ENCODE data around the gene SSBP2.

The SSBP2 gene

DNA sequence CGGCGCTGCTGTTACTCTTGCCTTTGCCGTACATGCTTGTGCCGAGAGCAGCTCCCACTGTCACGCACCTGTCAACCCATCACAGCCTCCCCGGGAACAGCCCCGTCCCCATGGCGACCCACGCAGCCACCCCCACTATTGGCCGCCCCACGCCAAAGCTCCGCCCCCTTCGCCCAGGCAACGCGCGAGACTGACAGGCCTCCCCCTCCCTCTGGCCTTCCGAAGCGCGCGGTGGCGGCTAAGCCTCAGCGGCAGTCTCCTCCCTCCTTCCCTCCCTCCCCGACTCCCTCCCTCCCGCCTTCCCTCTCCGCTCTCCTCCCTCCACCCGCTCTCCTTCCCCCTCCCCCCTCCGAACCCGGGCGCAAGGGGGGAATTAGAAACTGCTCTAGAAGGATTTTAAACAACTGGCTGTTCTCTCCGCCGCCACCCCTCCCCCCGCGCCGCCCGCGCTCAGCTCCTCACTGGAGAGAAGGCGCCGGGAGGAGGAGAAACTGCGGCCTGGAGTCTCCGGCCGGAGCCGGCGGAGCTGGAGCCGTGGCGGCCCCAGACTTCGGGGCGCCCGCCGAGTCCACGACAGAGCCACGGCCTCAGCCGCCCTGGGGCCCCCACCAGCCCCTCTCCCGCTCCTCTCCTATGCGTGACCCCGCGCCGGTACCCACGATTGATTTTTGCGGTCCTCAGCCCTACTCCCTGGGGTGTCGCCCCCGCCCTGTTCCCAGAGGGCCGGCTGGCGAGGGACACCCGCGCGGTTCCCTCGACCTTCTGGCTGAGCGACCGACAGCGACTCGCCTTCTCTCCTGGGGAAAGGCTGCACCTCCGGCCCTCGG lies at the start of gene SSBP2:
Gene SSBP2 (minus strand): TSS at position 89 of the 827 bp plus-strand sequence. CDS start 55 bp downstream, at position 34.
- peaks cover 34% of the 10 kb centered on the region for H3K4me1 Mint-ChIP-seq
- peak within 1 kb of the TSS; percentile 85 for H3K27ac Mint-ChIP-seq
- H3K27me3 Mint-ChIP-seq = no peaks in the 10 kb centered on the region
- H3K4me3 Mint-ChIP-seq = peak within 1 kb of the TSS; percentile 92
- no peaks in the 10 kb centered on the region for H3K36me3 Mint-ChIP-seq
- no peaks in the 10 kb centered on the region for H3K9me3 Mint-ChIP-seq

DNA sequence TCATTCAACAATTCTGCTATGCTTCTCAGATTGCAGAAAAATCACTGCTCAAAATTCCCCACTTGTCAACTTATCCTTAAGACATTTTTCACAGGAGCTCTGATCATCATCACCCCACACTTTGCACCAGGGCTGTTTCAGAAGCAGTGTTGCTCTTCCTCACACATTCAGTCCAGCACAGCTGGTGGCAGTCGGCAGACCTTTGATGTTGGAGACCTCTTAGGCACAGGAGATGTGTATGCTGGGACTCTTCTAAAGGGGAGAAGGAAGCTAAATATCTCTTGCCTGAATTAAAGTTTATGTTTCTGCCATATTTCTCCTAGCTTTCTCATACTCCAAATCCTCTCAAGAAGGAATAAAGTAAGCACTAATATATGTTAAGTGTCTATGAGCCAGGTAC lies 44.8 kb upstream of the SSBP2 start:
- Mint-ChIP-seq H3K36me3 (no peaks in the 10 kb centered on the region), H3K27ac (no peak overlapping the region)

DNA sequence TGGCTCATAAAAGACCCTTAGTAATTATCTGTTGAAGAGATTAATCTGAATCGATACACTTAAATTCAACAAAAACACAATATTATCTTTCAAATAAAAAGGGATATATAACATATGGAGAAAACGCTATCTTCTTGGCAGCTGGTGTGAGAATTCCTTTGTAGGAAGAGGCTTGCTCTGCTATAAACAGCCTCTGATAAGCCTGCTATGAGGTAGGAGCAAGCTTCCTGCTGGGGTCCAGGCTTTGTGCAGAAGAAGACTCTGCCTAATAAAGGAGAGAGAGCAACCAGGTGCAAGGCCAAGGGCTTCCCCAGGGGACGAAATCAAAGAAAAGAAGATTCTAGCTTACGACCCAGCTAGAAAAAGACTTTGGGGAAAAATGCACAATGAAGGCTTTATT lies 43.3 kb upstream of the SSBP2 start:
- Mint-ChIP-seq H3K27me3 (no peaks in the 10 kb centered on the region), H3K4me1 (no peaks in the 10 kb centered on the region), H3K9me3 (no peaks in the 10 kb centered on the region), H3K4me3 (no peak overlapping the region), H3K36me3 (no peaks in the 10 kb centered on the region), H3K27ac (no peak overlapping the region)

More for the DNA sequence above, 44.8 kb upstream of the SSBP2 start:
- H3K9me3 Mint-ChIP-seq = no peaks in the 10 kb centered on the region
- H3K4me1 Mint-ChIP-seq = no peaks in the 10 kb centered on the region
- H3K27me3 Mint-ChIP-seq = no peaks in the 10 kb centered on the region
- no peak overlapping the region for H3K4me3 Mint-ChIP-seq

DNA sequence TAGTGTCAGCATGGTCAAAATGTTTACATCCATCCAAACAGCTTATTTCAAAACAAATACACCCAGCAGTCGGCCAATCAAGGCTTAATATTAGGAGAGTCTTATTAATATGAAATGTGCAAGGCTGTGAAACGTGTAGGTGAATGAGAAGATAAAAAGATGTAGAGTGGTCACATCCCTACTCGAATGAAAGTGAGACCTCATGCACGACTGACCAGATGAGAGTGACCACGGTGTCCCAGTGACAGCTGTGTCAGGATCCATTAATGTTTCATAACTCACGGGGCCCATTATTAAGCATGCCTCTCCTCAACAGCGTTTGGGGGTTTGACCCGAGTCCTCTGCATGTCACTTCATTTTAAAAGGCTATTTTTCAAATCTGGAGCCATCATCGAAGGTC lies 39.4 kb upstream of the SSBP2 start:
- no peaks in the 10 kb centered on the region for H3K36me3 Mint-ChIP-seq
- H3K9me3 Mint-ChIP-seq = no peaks in the 10 kb centered on the region
- no peaks in the 10 kb centered on the region for H3K27me3 Mint-ChIP-seq
- H3K4me1 Mint-ChIP-seq = peaks cover 18% of the 10 kb centered on the region
- H3K27ac Mint-ChIP-seq = no peak overlapping the region
- H3K4me3 Mint-ChIP-seq = no peak overlapping the region

DNA sequence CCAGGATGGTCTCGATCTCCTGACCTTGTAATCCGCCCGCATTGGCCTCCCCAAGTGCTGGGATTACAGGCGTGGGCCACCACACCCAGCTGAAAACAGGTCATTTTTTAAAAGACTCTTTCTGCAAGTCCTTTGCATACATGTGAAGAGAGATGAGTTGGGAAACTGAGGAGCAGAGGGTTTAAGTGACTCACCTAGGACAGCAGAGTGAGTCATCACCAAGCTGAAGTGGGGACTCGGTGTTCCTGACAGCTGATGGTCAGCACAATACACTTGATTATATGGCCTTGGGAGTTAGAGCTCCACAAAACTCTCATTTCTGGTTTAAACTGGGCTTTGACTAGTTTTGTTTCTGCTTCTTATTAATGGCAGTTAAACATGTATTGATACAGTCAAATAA lies 38.1 kb upstream of the SSBP2 start:
- Mint-ChIP-seq H3K4me3 (no peak overlapping the region), H3K4me1 (peaks cover 18% of the 10 kb centered on the region), H3K27ac (no peak overlapping the region), H3K27me3 (no peaks in the 10 kb centered on the region), H3K9me3 (no peaks in the 10 kb centered on the region), H3K36me3 (no peaks in the 10 kb centered on the region)

DNA sequence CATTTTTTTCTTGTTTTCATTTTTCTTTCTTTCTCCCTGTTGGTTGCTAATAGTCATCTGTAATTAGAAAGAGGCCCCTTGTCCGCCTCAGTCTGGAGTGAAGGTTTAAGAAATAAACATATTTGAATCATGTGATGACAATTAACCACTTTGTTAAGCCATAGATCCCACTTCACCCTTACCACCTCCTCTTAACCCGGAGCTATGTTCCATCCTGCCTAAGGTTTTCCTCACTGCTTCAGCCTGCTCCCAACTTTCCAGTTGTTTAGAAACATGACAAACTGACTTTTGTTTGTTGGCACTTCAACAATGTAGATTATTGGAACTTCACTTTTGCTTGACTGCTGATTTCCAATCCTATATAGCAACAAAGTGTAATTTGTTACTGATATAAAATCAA lies 37.4 kb upstream of the SSBP2 start:
- no peaks in the 10 kb centered on the region for H3K36me3 Mint-ChIP-seq
- H3K27ac Mint-ChIP-seq = no peak overlapping the region
- H3K4me1 Mint-ChIP-seq = peaks cover 20% of the 10 kb centered on the region
- H3K4me3 Mint-ChIP-seq = no peak overlapping the region
- H3K27me3 Mint-ChIP-seq = no peaks in the 10 kb centered on the region
- H3K9me3 Mint-ChIP-seq = no peaks in the 10 kb centered on the region

DNA sequence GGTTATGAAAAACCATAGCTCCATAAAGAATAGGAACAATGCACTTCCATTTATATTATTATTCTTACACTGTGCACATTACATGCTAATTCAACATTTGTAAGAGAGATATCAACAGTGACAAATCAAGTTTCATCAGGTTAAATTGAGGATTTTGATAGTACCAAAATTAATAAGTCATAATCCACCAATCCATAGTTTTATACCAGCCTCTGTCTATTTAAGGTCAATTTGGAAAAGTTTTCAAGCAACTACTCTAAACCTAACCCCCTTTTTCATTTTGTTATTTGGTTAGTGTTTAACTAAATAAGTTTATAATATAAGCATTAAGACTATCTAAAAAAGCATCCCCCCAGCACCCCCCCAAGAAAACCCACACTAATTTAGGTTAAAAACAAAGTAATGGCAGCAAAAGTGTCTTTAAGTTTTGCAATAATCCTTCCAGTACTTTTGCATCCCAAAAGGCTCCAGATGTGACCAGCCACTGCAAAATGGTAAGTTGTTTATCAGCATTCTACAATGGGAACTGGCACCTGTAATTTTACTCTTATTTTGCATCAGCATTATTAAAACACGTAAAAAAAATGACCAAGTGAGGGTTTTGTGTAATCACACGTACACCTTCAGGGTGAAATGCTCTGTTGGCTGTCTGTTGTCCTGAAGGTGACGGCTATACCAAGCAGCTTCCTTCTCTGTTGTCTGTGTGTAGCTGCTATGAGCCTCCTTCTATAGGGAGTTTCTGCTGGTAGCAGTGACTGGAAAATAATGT lies 36.8 kb upstream of the SSBP2 start:
- Mint-ChIP-seq H3K4me1 (peaks cover 22% of the 10 kb centered on the region), H3K9me3 (no peaks in the 10 kb centered on the region), H3K27me3 (no peaks in the 10 kb centered on the region), H3K4me3 (no peak overlapping the region), H3K27ac (no peak overlapping the region), H3K36me3 (no peaks in the 10 kb centered on the region)

DNA sequence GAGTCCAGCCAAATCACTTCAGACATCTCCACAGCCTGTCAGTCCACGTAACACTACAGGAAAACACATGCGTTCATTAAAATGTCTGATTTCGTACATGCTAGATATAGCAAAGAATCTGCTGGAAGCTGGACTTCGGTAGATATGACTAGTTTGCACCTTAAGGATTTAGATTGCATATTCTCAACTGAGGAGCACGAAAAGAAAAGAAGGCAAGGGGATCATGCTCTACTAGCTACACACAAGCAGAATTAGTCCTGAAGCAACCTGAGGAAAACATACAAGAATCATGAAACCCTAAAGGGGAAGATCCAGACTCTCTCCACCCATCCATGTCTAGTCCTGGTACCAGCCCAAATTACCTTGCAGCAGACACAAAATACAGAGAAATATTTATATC lies 36.1 kb upstream of the SSBP2 start:
- Mint-ChIP-seq H3K27ac (no peak overlapping the region), H3K36me3 (no peaks in the 10 kb centered on the region), H3K4me3 (no peak overlapping the region), H3K27me3 (no peaks in the 10 kb centered on the region), H3K4me1 (peaks cover 22% of the 10 kb centered on the region), H3K9me3 (no peaks in the 10 kb centered on the region)

DNA sequence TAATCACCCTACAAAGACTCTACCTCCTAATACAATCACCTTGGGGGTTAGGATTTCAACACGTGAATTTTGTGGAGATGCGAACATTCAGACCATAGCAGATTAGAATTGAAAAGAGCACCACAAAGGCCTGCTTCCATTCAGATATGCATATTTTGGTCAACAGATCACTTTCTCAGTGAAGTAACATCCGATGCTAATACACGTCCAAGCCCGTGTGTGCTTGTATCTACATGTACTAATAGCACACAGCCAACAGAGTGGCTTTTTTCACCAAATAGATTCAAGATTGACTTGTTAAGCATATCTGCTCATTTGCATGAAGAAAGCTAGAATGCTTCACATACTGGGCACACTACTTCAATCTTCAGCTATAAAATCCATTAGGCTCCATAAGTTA lies 35.6 kb upstream of the SSBP2 start:
- no peak overlapping the region for H3K4me3 Mint-ChIP-seq
- no peaks in the 10 kb centered on the region for H3K27me3 Mint-ChIP-seq

DNA sequence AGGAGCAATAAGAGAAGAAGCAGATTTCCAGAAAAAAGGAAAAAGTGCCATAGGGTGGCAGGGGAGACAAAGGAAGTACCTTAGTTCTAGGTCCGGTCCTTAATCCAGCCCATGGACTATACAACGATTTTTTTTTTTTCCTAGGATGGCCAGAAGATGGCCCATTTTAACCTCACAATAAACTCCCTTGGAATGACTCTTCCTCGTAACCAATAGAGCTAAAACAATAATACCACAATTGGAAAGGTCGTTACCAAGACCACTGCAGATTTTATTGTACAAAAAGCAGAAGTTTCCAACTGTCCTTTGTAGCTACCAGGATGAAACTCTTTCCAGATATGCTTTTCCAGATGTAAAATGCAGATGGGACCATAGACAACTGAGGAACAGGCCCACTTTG lies 34.4 kb upstream of the SSBP2 start:
- no peaks in the 10 kb centered on the region for H3K9me3 Mint-ChIP-seq
- H3K27ac Mint-ChIP-seq = no peak overlapping the region
- no peaks in the 10 kb centered on the region for H3K27me3 Mint-ChIP-seq
- H3K36me3 Mint-ChIP-seq = no peaks in the 10 kb centered on the region
- H3K4me1 Mint-ChIP-seq = peaks cover 22% of the 10 kb centered on the region
- no peak overlapping the region for H3K4me3 Mint-ChIP-seq

More for the DNA sequence above, 35.6 kb upstream of the SSBP2 start:
- H3K36me3 Mint-ChIP-seq = no peaks in the 10 kb centered on the region
- H3K27ac Mint-ChIP-seq = no peak overlapping the region
- no peaks in the 10 kb centered on the region for H3K9me3 Mint-ChIP-seq
- peaks cover 22% of the 10 kb centered on the region for H3K4me1 Mint-ChIP-seq

DNA sequence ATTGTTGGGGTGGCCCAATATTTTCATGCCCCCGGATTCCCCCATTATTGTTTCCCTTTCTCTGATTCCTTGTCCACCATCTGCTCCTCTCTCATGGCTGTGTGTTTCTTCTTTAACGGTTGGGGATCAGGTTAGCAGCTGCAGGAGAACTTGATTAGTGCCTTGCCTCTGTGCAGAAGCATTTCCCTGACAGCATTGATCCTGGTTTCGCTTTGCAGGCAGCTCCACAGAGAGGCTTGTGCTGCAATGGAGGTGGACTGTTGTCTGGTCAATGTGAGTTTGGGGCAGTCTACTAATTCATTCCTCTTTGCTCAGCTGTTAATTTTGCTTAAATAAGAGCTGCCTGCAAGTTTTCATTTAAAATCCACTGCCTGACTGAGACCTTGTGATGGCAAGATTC lies 32.5 kb upstream of the SSBP2 start:
- Mint-ChIP-seq H3K27ac (no peak overlapping the region), H3K36me3 (no peaks in the 10 kb centered on the region), H3K4me3 (no peak overlapping the region), H3K27me3 (no peaks in the 10 kb centered on the region), H3K9me3 (no peaks in the 10 kb centered on the region), H3K4me1 (peaks cover 37% of the 10 kb centered on the region)

DNA sequence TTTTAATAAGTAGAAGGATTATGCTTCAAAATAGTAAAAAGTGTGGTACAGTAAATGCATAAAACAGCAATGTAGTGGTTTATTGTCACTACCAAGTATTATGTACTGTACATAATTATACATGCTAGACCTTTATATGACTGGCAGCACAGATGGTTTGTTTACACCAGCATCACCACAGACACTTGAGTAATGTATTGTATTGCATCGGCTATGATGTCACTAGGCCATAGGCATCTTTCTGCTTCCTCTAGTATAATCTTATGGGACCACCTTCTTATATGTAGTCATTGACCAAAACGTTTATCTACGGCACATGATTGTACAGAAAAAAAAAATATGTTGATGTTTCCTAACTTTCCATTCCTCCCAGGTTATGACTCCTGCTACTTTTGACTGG lies 31.9 kb upstream of the SSBP2 start:
- Mint-ChIP-seq H3K27ac (no peak overlapping the region), H3K4me3 (no peak overlapping the region), H3K9me3 (no peaks in the 10 kb centered on the region), H3K36me3 (no peaks in the 10 kb centered on the region), H3K27me3 (no peaks in the 10 kb centered on the region), H3K4me1 (peaks cover 35% of the 10 kb centered on the region)

DNA sequence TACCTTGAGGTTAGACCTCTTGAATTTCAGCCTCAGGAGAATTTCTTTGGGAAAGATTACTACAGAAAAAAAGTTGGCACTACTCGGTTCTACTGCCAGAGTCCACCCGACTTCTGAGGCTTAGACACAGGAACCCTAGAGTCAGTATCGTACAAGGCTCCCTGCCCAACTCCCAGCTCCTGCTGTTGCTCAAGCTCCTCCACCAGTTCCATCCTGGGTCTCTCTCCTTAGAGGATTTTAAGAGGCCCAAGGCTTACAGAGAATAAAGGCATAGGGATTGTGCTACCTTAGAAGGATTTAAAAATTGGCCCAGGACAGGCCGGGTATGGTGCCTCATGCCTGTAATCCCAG lies 29.0 kb upstream of the SSBP2 start:
- Mint-ChIP-seq H3K36me3 (no peaks in the 10 kb centered on the region), H3K9me3 (no peaks in the 10 kb centered on the region), H3K4me3 (peak overlapping the region; percentile 88), H3K4me1 (peaks cover 30% of the 10 kb centered on the region), H3K27me3 (no peaks in the 10 kb centered on the region), H3K27ac (peak overlapping the region; percentile 97)

DNA sequence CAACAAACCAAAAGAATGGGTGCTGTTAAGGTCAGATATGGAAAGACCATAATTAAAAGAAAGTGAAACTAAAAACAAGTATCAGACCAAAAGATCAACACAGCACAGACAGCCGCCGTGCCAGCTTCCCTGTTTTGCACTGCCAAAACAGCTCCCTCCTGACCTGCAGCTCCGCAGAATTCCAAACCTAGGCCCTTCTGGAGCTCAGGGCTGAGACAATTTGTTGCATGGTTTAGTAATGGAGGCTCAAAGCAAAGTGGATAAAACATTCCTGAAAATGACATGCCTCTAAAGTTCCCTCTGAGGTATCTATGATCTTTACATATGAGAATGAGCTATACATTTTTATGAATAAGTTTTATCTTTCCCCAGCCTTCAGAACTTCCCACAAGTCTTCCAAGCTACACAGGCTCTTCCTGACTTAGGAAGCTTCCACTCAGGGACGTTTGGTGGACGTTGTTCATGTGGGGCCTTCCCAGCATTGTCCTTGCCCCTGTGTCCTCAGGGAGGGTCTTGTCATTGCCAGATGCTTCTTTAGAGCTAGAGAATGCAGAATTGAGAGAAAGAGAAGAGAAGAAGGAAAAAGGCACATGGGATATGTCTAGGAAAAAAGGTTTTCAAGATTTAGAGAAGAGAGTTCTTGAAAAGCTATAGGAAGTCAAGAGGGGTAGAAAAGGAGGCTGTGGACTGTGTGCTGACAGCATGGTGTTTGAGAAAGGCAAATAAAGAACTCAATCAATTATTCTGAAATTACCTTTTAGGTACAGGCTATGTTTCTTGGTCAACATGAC lies 28.4 kb upstream of the SSBP2 start:
- H3K4me3 Mint-ChIP-seq = peak overlapping the region; percentile 88

DNA sequence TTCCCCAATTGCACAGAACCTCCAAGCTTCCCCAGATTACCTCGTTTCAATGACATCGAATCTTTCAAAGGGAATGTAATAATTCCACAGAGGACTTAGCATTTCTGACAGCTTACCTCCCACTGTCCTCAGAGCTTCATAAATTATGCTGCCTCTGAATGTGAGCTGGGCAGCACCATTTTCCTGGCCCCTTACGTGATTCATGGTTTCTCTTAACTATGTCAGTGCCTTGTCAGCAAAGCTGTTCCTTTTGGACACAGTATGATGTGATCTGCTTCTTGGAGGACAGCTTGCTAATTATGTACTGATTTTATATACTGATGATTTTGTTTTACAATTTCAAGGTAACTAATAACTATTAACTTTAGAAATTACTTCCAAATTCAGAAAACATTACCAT lies 27.7 kb upstream of the SSBP2 start:
- H3K4me3 Mint-ChIP-seq = peak overlapping the region; percentile 88
- H3K36me3 Mint-ChIP-seq = no peaks in the 10 kb centered on the region
- no peaks in the 10 kb centered on the region for H3K27me3 Mint-ChIP-seq
- H3K4me1 Mint-ChIP-seq = peaks cover 30% of the 10 kb centered on the region
- H3K27ac Mint-ChIP-seq = peak overlapping the region; percentile 97
- no peaks in the 10 kb centered on the region for H3K9me3 Mint-ChIP-seq

More for the DNA sequence above, 28.4 kb upstream of the SSBP2 start:
- Mint-ChIP-seq H3K9me3 (no peaks in the 10 kb centered on the region), H3K27me3 (no peaks in the 10 kb centered on the region), H3K27ac (peak overlapping the region; percentile 97), H3K4me1 (peaks cover 30% of the 10 kb centered on the region), H3K36me3 (no peaks in the 10 kb centered on the region)

DNA sequence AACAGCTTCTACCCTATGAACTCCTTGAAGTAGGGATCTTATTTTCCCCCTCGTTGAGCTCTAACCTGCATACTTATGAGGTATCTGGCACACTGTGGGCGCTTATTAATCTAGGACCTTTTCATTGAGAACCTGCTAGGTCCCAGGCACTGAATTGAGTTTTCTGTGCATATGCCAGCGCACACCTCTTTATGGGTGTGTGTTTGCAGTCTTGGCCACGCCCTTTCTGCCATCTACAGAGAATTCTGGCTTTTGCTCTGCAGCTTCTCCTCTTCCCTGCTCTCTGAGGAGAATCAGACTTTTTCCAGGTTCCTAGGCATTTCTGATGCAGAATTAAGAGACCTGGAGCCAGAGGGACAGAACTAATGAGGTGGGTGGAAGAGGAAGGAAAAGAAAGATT lies 25.4 kb upstream of the SSBP2 start:
- Mint-ChIP-seq H3K36me3 (no peaks in the 10 kb centered on the region), H3K27me3 (no peaks in the 10 kb centered on the region), H3K9me3 (peaks cover 6% of the 10 kb centered on the region), H3K27ac (no peak overlapping the region), H3K4me1 (peaks cover 26% of the 10 kb centered on the region), H3K4me3 (no peak overlapping the region)

Measured in activated naive CD4-positive, alpha-beta T cell treated with anti-CD3 and anti-CD28 coated beads, Interleukin-2, amount 50 U/mL, for 24 hours (primary cell).